Astrocyte (in vitro differentiated cells and primary cell): ENCODE measurements around the gene NPHP4. TPM values are rescaled to one million over a fixed set of nuclear protein-coding genes. Genes with fewer than 3 reads are reported as not detected.

Experiments
- DNase-seq: peaks from one replicate; pipeline ENCODE4 v3.0.0-alpha.2; 2010; ENCODE audit warnings: low read depth
- FAIRE-seq: peaks from 2 replicates; lab custom pipeline; 2011; peaks lifted over from hg19 to GRCh38; lab: Jason Lieb, UNC
- H2AFZ ChIP-seq: 2 replicates; pipeline ENCODE4 v1.6.0; 2012; ENCODE audit warnings: low read depth, low read length, inconsistent platforms
- H3K27ac ChIP-seq: 2 replicates; pipeline ENCODE4 v1.5.1; 2011; ENCODE audit warnings: low read depth, low read length, inconsistent platforms
- H3K27me3 ChIP-seq: 2 replicates; pipeline ENCODE4 v1.6.0; 2011; ENCODE audit warnings: low read length, inconsistent platforms; ENCODE audit not compliant: insufficient read depth
- H3K36me3 ChIP-seq: 2 replicates; pipeline ENCODE4 v1.5.1; 2011; ENCODE audit warnings: low read length, inconsistent platforms; ENCODE audit not compliant: insufficient read depth
- H3K4me1 ChIP-seq: 2 replicates; pipeline ENCODE4 v1.5.1; 2011; ENCODE audit warnings: low read length, inconsistent platforms; ENCODE audit not compliant: insufficient read depth
- H3K4me2 ChIP-seq: 2 replicates; pipeline ENCODE4 v1.6.0; 2012; ENCODE audit warnings: low read length, inconsistent platforms
- H3K4me3 ChIP-seq: 2 replicates; pipeline ENCODE4 v1.5.1; 2011; ENCODE audit warnings: low read depth, mild to moderate bottlenecking, low read length, inconsistent platforms; ENCODE audit not compliant: insufficient read depth
- H3K79me2 ChIP-seq: 2 replicates; pipeline ENCODE4 v1.6.0; 2012; ENCODE audit warnings: mild to moderate bottlenecking, low read length, inconsistent platforms; ENCODE audit not compliant: insufficient read depth
- H3K9ac ChIP-seq: 2 replicates; pipeline ENCODE4 v1.6.0; 2012; ENCODE audit warnings: mild to moderate bottlenecking, low read length, inconsistent platforms
- H3K9me3 ChIP-seq: 2 replicates; pipeline ENCODE4 v1.5.1; 2012; ENCODE audit warnings: low read depth, mild to moderate bottlenecking, low read length, inconsistent platforms; ENCODE audit not compliant: insufficient read depth
- H4K20me1 ChIP-seq: 2 replicates; pipeline ENCODE4 v1.6.0; 2012; ENCODE audit warnings: low read length, inconsistent platforms; ENCODE audit not compliant: insufficient read depth
- H3K27ac Mint-ChIP-seq: one replicate; pipeline ENCODE4 v1.8.0; 2021; ENCODE audit warnings: mild to moderate bottlenecking, mixed read lengths; ENCODE audit not compliant: unreplicated experiment
- H3K27me3 Mint-ChIP-seq: one replicate; pipeline ENCODE4 v1.8.0; 2021; ENCODE audit warnings: low read depth, mixed read lengths; ENCODE audit not compliant: unreplicated experiment
- H3K36me3 Mint-ChIP-seq: one replicate; pipeline ENCODE4 v1.8.0; 2021; ENCODE audit warnings: low read depth, mixed read lengths; ENCODE audit not compliant: unreplicated experiment
- H3K4me1 Mint-ChIP-seq: one replicate; pipeline ENCODE4 v1.8.0; 2021; ENCODE audit warnings: low read depth, mixed read lengths; ENCODE audit not compliant: unreplicated experiment
- H3K4me3 Mint-ChIP-seq: one replicate; pipeline ENCODE4 v1.8.0; 2021; ENCODE audit warnings: mild to moderate bottlenecking, moderate library complexity, mixed read lengths; ENCODE audit not compliant: unreplicated experiment
- H3K9me3 Mint-ChIP-seq: one replicate; pipeline ENCODE4 v1.8.0; 2021; ENCODE audit warnings: mild to moderate bottlenecking, mixed read lengths; ENCODE audit not compliant: unreplicated experiment
- EZH2 ChIP-seq: IDR thresholded peaks from 2 replicates; pipeline ENCODE4 v1.6.1; 2012; ENCODE audit warnings: mild to moderate bottlenecking, low read length, inconsistent platforms; ENCODE audit not compliant: insufficient read depth
- total RNA-seq: library from RNA; stranded (reverse); gene quantifications from 2 replicates; pipeline ENCODE4 v1.2.1, GENCODE V29; 2021
- TF ChIP-seq, protein P1 (sequence below): IDR thresholded peaks from 2 replicates; pipeline ENCODE4 v1.5.1; 2011; ENCODE audit warnings: low read depth, mild to moderate bottlenecking, inconsistent platforms, low read length, moderate library complexity; ENCODE audit not compliant: insufficient read depth

The NPHP4 gene
- total RNA-seq, 1 donor from 2014 or later, result 8.4 TPM

DNA sequence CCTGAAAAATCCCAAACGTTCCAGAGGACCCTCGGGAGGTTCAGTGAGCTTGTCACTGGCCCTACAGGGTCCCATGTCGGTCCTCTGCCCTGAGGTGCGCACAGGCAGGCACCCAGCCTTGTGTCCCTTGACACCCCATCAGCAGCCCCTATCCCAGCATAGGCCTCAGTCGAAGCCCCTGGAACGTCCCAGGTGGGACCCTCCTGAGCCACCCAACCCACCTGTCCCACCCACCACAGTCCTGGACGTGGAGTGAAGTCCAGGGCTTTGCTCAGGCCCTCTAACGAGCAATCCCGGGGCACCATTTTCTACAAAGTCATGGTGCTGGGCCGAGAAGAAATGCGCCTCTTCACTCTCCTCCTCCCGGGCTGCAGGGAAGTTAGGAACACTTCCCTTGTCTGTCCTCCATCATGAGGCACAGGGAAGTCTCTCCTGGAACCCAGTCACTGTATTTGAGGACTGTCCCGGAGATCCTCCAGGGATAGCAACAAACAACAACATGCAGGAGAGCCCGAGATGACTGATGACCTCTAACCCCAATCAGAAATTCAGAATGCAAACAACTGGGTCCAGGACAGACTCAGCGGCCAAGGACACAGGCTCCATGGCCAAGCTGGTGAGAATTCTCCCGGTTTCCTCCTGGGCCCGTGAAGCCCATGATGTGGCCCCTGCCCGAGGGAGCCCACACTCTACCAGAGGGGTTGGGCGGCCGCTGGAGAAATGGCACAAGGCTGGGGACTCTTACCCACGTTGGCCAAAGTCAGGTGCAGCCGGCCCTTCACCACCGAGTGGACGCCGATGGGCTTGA is 105.5 kb downstream of the NPHP4 start:
- H3K9me3 Mint-ChIP-seq, result no peaks in the 10 kb centered on the region
- H3K27me3 Mint-ChIP-seq, result no peaks in the 10 kb centered on the region
- H3K4me1 Mint-ChIP-seq, result peaks cover 2% of the 10 kb centered on the region
- no peaks in the 10 kb centered on the region for H3K79me2 ChIP-seq
- DNase-seq (no peak), FAIRE-seq (no peak)
- no peak overlapping the region for H3K27ac Mint-ChIP-seq
- H3K36me3 Mint-ChIP-seq, result peaks cover 13% of the 10 kb centered on the region
- H4K20me1 ChIP-seq, result no peaks in the 10 kb centered on the region
- H2AFZ ChIP-seq, result no peak overlapping the region
- no peak overlapping the region for H3K27ac ChIP-seq
- H3K9me3 ChIP-seq, result no peaks in the 10 kb centered on the region
- no peaks in the 10 kb centered on the region for H3K4me1 ChIP-seq
- TF ChIP-seq EZH2, result no peak
- TF ChIP-seq, protein P1, sequence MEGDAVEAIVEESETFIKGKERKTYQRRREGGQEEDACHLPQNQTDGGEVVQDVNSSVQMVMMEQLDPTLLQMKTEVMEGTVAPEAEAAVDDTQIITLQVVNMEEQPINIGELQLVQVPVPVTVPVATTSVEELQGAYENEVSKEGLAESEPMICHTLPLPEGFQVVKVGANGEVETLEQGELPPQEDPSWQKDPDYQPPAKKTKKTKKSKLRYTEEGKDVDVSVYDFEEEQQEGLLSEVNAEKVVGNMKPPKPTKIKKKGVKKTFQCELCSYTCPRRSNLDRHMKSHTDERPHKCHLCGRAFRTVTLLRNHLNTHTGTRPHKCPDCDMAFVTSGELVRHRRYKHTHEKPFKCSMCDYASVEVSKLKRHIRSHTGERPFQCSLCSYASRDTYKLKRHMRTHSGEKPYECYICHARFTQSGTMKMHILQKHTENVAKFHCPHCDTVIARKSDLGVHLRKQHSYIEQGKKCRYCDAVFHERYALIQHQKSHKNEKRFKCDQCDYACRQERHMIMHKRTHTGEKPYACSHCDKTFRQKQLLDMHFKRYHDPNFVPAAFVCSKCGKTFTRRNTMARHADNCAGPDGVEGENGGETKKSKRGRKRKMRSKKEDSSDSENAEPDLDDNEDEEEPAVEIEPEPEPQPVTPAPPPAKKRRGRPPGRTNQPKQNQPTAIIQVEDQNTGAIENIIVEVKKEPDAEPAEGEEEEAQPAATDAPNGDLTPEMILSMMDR, result no peak
- H3K36me3 ChIP-seq, result no peaks in the 10 kb centered on the region
- no peaks in the 10 kb centered on the region for H3K27me3 ChIP-seq
- no peak overlapping the region for H3K4me3 ChIP-seq
- H3K4me3 Mint-ChIP-seq, result no peak overlapping the region
- no peak overlapping the region for H3K9ac ChIP-seq
- no peak overlapping the region for H3K4me2 ChIP-seq

GRCh38 chr1:5886140-5886483 is 106.1 kb downstream of the NPHP4 start:
- Histone ChIP-seq H3K9me3 (no peaks in the 10 kb centered on the region), H3K79me2 (no peaks in the 10 kb centered on the region), H3K4me2 (no peak overlapping the region), H3K4me1 (no peaks in the 10 kb centered on the region), H3K27ac (no peak overlapping the region), H3K36me3 (no peaks in the 10 kb centered on the region), H3K9ac (no peak overlapping the region), H4K20me1 (no peaks in the 10 kb centered on the region), H3K4me3 (no peak overlapping the region), H2AFZ (no peak overlapping the region), H3K27me3 (no peaks in the 10 kb centered on the region)
- Mint-ChIP-seq H3K36me3 (peaks cover 13% of the 10 kb centered on the region), H3K27ac (no peak overlapping the region), H3K4me1 (peaks cover 1% of the 10 kb centered on the region), H3K27me3 (no peaks in the 10 kb centered on the region), H3K4me3 (no peak overlapping the region), H3K9me3 (no peaks in the 10 kb centered on the region)
- DNase-seq (no peak), FAIRE-seq (no peak)
- no peak for TF ChIP-seq EZH2
- TF ChIP-seq, protein P1, result no peak

GRCh38 chr1:5885471-5886139 is 106.6 kb downstream of the NPHP4 start:
- Histone ChIP-seq H3K27ac (no peak overlapping the region), H3K4me2 (no peak overlapping the region), H3K4me1 (no peaks in the 10 kb centered on the region), H4K20me1 (no peaks in the 10 kb centered on the region), H3K4me3 (no peak overlapping the region), H3K79me2 (no peaks in the 10 kb centered on the region), H3K9ac (no peak overlapping the region), H3K9me3 (no peaks in the 10 kb centered on the region), H3K27me3 (no peaks in the 10 kb centered on the region), H2AFZ (no peak overlapping the region), H3K36me3 (no peaks in the 10 kb centered on the region)
- no peak for TF ChIP-seq EZH2
- TF ChIP-seq, protein P1, result no peak
- Mint-ChIP-seq H3K27me3 (no peaks in the 10 kb centered on the region), H3K4me3 (no peak overlapping the region), H3K4me1 (peaks cover 1% of the 10 kb centered on the region), H3K36me3 (peaks cover 16% of the 10 kb centered on the region), H3K27ac (no peak overlapping the region), H3K9me3 (no peaks in the 10 kb centered on the region)
- DNase-seq (no peak), FAIRE-seq (no peak)
